Stomach (tissue), 4 donors: Measurements from ENCODE around the gene ASIC5.

Source experiments
- CTCF ChIP-seq, 7 experiments: fragments of 450-650 bp in 4 of 7; fragments of 200-600 bp in 3 of 7; sonication (generic) in 3 of 7; IDR thresholded peaks; one replicate each; pipeline ENCODE4 v1.5.1; 2016 to 2019; ENCODE audit warnings: antibody characterized with exemption in 7 of 7, control low read depth in 2 of 7, mild to moderate bottlenecking in 1 of 7
- EP300 ChIP-seq: sonication (generic); formaldehyde crosslinking; IDR thresholded peaks from one replicate; pipeline ENCODE4 v1.6.1; 2017; ENCODE audit warnings: antibody characterized with exemption
- POLR2A ChIP-seq, 4 donors: fragments of 450-650 bp; IDR thresholded peaks; one replicate each; pipeline ENCODE4 v1.6.1; 2016; ENCODE audit warnings: antibody characterized with exemption in 4 of 4, control low read depth in 2 of 4, mild to moderate bottlenecking in 1 of 4, moderate library complexity in 1 of 4
- POLR2AphosphoS5 ChIP-seq, 3 donors: sonication (generic); formaldehyde crosslinking; IDR thresholded peaks; one replicate each; pipeline ENCODE4 v1.6.1; 2016; ENCODE audit warnings: antibody characterized with exemption in 3 of 3

GRCh38 chr4:155877971-155878370, 11.9 kb upstream of the ASIC5 start:
- no peak for TF ChIP-seq CTCF (IDR thresholded peaks at IDR 0.05)
- TF ChIP-seq POLR2A (IDR thresholded peaks at IDR 0.05) = no peak
- TF ChIP-seq EP300 = no peak
- TF ChIP-seq POLR2AphosphoS5 (IDR thresholded peaks at IDR 0.05) = no peak
